ENCODE results near the gene GCNT1. TPM values are rescaled to one million over a fixed set of nuclear protein-coding genes. Genes with fewer than 3 reads are reported as not detected.

GCNT1 gene
- total RNA-seq: 10 to 100 TPM in 1 of 4 donors, 1 to 10 TPM in 3; 3.8 to 14.4 (median 7.5) TPM

DNA sequence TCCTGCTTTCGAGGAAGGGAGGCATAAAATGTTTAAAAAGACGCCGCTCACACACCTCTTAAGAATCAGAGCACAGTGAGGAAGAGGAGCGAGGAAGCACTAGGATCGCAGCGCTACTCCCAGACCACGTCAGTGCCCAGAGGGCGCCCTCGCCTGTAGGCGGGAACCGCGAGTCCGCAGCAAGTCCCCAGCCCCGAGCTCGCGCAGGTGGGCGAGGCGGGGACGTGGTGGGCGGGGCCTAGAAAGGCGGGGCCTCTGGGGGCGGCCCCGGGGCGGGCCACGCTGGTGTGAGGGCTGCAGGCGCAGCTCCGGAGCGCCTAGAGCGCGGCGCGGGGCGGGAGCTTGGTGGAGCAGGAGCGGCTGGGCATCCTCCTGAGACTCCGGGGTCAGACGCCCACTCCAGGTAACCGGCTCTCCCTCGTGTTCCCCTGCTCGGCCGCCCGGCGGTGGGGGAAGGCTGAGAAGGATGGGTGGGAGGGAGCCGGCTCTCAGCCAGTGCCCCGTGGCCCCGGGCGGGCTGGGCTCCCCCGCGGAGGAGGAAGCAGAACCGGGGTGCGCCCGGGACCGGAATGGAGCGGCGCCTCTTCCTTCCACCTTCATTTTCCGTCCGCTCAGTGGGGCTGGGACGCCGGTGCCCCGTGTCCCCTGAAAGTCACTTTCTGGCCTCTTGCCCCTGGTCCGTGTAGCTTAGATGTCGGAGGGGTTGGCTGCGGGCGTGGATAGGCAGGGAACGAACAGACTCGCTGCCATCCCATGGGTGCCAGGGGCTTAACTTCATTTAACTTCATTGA, at the start of gene GCNT1:
GCNT1 (plus strand) TSS at position 280 of the 791 bp plus-strand sequence. CDS start 43,200 bp downstream, outside the sequence.
- TF ChIP-seq, protein P1, sequence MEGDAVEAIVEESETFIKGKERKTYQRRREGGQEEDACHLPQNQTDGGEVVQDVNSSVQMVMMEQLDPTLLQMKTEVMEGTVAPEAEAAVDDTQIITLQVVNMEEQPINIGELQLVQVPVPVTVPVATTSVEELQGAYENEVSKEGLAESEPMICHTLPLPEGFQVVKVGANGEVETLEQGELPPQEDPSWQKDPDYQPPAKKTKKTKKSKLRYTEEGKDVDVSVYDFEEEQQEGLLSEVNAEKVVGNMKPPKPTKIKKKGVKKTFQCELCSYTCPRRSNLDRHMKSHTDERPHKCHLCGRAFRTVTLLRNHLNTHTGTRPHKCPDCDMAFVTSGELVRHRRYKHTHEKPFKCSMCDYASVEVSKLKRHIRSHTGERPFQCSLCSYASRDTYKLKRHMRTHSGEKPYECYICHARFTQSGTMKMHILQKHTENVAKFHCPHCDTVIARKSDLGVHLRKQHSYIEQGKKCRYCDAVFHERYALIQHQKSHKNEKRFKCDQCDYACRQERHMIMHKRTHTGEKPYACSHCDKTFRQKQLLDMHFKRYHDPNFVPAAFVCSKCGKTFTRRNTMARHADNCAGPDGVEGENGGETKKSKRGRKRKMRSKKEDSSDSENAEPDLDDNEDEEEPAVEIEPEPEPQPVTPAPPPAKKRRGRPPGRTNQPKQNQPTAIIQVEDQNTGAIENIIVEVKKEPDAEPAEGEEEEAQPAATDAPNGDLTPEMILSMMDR (IDR thresholded peaks at IDR 0.05; ENCODE audit: low read depth): no peak

DNA sequence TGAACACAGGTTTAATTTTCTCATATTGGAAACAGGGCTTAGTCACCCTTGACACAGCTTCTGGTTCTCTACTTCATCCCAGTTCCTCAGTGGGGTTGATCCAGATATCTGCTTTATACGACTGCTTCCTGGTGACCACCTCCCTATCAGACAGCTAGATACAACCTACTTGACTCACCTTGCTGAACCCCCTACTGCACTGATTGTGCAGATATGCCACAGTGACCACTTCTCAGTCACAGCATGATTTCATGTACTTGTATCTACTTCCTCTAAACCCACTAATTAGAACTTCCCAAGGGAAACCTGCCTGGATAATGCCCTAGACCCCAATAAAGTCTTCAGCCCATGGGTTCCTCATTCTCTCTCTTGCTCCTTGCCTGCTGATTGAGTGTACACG, 46.3 kb upstream of the GCNT1 start:
- TF ChIP-seq, protein P1 (IDR thresholded peaks at IDR 0.05; ENCODE audit: low read depth): no peak

DNA sequence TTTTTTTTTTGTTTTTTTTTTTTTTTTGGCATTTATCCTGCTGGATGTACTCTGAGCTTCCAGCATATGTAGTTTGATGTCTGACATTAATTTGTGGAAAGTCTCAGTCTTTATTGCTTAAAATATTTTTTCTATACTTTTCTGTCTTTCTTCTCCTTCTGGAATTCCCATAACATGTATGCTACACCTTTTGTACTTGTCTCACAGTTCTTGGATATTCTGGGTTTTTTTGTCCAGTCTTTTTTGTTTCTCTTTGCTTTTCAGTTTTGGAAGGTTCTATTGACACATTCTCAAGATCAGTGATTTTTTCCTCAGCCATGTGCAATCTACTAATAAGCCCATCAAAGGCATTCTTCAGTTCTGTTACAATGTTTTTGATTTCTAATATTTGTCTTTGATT, 45.3 kb upstream of the GCNT1 start:
- TF ChIP-seq, protein P1 (IDR thresholded peaks at IDR 0.05; ENCODE audit: low read depth): no peak

DNA sequence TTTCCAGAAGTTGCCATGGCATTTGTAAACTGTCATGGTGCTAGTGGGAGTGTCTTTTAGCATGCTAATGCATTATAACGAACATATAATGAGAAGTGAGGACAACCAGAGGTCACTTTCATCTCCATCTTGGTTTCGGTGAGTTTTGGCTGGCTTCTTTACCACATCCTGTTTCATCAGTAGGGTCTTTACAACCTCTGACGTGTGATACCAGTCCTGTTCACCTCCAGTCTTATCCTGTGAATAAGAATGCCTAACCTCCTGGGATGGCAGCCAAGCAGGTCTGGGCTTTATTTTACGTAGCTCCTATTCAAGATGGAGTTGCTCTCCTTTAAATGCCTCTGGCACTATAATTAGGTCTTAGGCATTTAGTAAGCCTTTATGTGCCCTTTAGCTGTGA, 44.3 kb upstream of the GCNT1 start:
- TF ChIP-seq, protein P1 (IDR thresholded peaks at IDR 0.05; ENCODE audit: low read depth): no peak

DNA sequence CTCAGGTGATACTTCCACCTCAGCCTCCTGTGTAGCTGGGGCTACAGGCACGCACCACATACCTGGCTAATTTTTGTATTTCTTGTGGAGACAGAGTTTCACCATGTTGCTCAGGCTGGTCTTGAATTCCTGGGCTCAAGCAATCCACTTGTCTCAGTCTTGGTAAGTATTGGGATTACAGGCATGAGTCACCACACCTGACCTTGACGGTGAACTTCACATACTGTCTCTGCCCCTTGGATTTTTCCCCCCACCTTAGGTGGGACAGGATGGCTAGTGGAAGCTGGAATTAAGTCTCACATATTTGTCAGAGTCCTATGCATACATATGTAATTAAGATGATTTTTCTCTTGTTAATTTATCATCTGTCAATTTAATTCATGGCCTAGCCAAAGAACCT, 43.8 kb upstream of the GCNT1 start:
- TF ChIP-seq, protein P1 (IDR thresholded peaks at IDR 0.05; ENCODE audit: low read depth): no peak

DNA sequence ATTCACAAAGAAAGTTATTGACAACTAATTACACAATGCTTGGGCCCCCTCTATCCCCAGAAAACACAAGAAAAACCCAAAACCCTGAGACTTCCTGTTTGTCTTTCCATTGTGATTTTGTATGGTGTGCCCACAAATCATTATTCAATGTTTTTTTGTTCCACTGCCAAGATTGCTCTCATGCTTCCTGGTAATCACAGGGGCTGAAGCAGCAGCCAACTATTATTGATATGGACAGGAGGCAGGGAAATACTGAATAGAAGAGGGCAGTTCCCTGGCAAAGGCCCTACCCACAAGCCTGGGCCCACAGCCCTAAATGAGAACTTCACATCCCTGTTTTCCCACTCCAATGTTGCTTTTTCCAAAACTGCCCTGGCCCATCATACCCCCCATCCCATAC, 43.3 kb upstream of the GCNT1 start:
- TF ChIP-seq, protein P1 (IDR thresholded peaks at IDR 0.05; ENCODE audit: low read depth): no peak

DNA sequence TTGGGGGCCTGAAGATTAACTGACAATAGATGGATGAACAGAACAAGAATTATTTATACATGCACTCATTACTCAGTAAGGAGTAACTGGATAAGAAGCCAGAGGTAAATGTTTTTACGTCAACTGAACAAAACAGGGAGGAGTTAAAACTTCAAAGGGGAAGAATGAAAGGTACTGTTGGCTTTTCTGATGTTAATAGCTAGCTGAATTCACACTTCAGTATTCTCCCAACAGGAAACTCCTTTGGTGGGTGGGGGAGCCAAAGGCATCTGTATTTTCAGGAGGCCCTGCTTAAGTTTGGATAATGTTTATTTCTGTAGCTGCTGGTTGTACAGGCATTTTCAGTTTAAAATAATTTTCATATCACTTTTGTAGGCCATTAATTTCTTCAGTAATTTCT, 41.6 kb upstream of the GCNT1 start:
- TF ChIP-seq, protein P1 (IDR thresholded peaks at IDR 0.05; ENCODE audit: low read depth): no peak

Measured in subcutaneous adipose tissue (tissue), 4 donors.